HepG2 (cell line): ENCODE measurements around the gene USP7. TPM values are rescaled to one million over a fixed set of nuclear protein-coding genes. Genes with fewer than 3 reads are reported as not detected.
"Not testable (repeated sequence)": the region's sequence is repeated elsewhere in the genome, so short reads cannot be mapped to it uniquely, and the experiment has no call there.

Experiments used
- ATAC-seq: fragments of 200-7000 bp; cut with Tn5 transposase; 3 replicates; pipeline ENCODE4 v1.9.1; 2020; ENCODE audit warnings: mild to moderate bottlenecking, moderate library complexity
- BruUV-seq: library from RNA; stranded (reverse); fragments of 400-500 nt; replicated peaks from 2 replicates; lab custom pipeline; 2021; lab: Mats Ljungman, UMichigan
- CTCF ChIA-PET: fragments of 300-600 bp; formaldehyde crosslinking; extraction: SDS; loops from one replicate; lab custom pipeline; 2021; ENCODE audit warnings: low total read pairs, inconsistent platforms, low intra/inter-chr PET ratio; lab: Yijun Ruan, JAX
- POLR2A ChIA-PET: fragments of 350-600 bp; sonication (Branson Sonifier 250); formaldehyde crosslinking; loops from one replicate; lab custom pipeline; 2020; ENCODE audit warnings: antibody characterized with exemption, inconsistent platforms; lab: Yijun Ruan, JAX
- DNase-seq: peaks from one replicate; pipeline ENCODE4 v3.0.0-alpha.2; 2015; ENCODE audit warnings: low spot score
- FAIRE-seq: peaks from 3 replicates; lab custom pipeline; 2011; peaks lifted over from hg19 to GRCh38; lab: Jason Lieb, UNC
- H2AFZ ChIP-seq: one replicate; pipeline ENCODE4 v1.6.1; 2011; ENCODE audit warnings: low read length, inconsistent platforms
- H3K27ac ChIP-seq: fragments of 300-600 bp; 3 replicates; pipeline ENCODE4 v1.8.0; 2011; ENCODE audit warnings: mixed run types, mild to moderate bottlenecking, mixed read lengths, low read length, inconsistent platforms; ENCODE audit not compliant: insufficient read depth; ENCODE audit errors: extremely low read length
- H3K27me3 ChIP-seq, 2 experiments: fragments of 200-600 bp in 1 of 2; 2 replicates in 1 of 2; 3 replicates in 1 of 2; pipeline versions ENCODE4 v1.6.0 to v1.8.0; 2011; ENCODE audit warnings: low read length in 2 of 2, mild to moderate bottlenecking in 2 of 2, moderate library complexity in 2 of 2, inconsistent platforms in 1 of 2; ENCODE audit not compliant: insufficient read depth in 2 of 2, control insufficient read depth in 1 of 2
- H3K36me3 ChIP-seq, 2 experiments: fragments of 200-600 bp in 1 of 2; replicated peaks in 1 of 2; 2 replicates in 1 of 2; 3 replicates in 1 of 2; pipeline versions ENCODE4 v1.5.1 to v1.8.0; 2011; ENCODE audit warnings: low read length in 2 of 2, inconsistent platforms in 1 of 2; ENCODE audit not compliant: insufficient read depth in 2 of 2, control insufficient read depth in 1 of 2
- H3K4me1 ChIP-seq: 2 replicates; pipeline ENCODE4 v1.5.1; 2012; ENCODE audit warnings: low read length, inconsistent platforms; ENCODE audit not compliant: insufficient read depth
- H3K4me2 ChIP-seq: 2 replicates; pipeline ENCODE4 v1.6.0; 2011; ENCODE audit warnings: low read depth, low read length, inconsistent platforms
- H3K4me3 ChIP-seq, 3 experiments: fragments of 200-600 bp in 1 of 3; sonication (generic), shearing (Covaris generic) in 1 of 3; replicated peaks in 1 of 3; 2 replicates each; pipeline ENCODE4 v1.5.1; 2011 to 2016; ENCODE audit warnings: low read length in 3 of 3, inconsistent platforms in 2 of 3, low read depth in 2 of 3, mild to moderate bottlenecking in 2 of 3, control low read depth in 1 of 3, mixed read lengths in 1 of 3; ENCODE audit not compliant: insufficient read depth in 1 of 3
- H3K79me2 ChIP-seq: one replicate; pipeline ENCODE4 v1.6.1; 2011; ENCODE audit warnings: low read length, inconsistent platforms; ENCODE audit not compliant: insufficient read depth
- H3K9ac ChIP-seq: 2 replicates; pipeline ENCODE4 v1.6.0; 2011; ENCODE audit warnings: mild to moderate bottlenecking, low read depth, low read length, inconsistent platforms; ENCODE audit not compliant: insufficient read depth
- H3K9me3 ChIP-seq: 2 replicates; pipeline ENCODE4 v1.5.1; 2012; ENCODE audit warnings: mild to moderate bottlenecking, low read length
- H4K20me1 ChIP-seq: 2 replicates; pipeline ENCODE4 v1.6.0; 2011; ENCODE audit warnings: inconsistent platforms, mild to moderate bottlenecking, low read length, moderate library complexity; ENCODE audit not compliant: insufficient read depth
- FOXK1 ChIP-seq: sonication (generic); formaldehyde crosslinking; IDR thresholded peaks from 2 replicates; pipeline ENCODE4 v1.4.0; 2020; ENCODE audit warnings: low read depth, missing genetic modification reagents, borderline replicate concordance
- NFIB ChIP-seq: sonication (generic); formaldehyde crosslinking; IDR thresholded peaks from 2 replicates; pipeline ENCODE4 v1.9.0; 2021; ENCODE audit warnings: missing genetic modification reagents, mild to moderate bottlenecking, borderline replicate concordance
- TRIM24 ChIP-seq: sonication (generic); formaldehyde crosslinking; IDR thresholded peaks from 2 replicates; pipeline ENCODE4 v1.8.0; 2022; ENCODE audit warnings: mild to moderate bottlenecking, missing genetic modification reagents
- ZMYM2 ChIP-seq: sonication (generic); formaldehyde crosslinking; IDR thresholded peaks from 2 replicates; pipeline ENCODE4 v1.8.0; 2022; ENCODE audit warnings: mild to moderate bottlenecking, missing genetic modification reagents
- ZNF350 ChIP-seq: sonication (generic); formaldehyde crosslinking; IDR thresholded peaks from 2 replicates; pipeline ENCODE4 v1.4.0; 2020; ENCODE audit warnings: mild to moderate bottlenecking, low read depth, missing genetic modification reagents, borderline replicate concordance
- ZNF430 ChIP-seq: sonication (generic); formaldehyde crosslinking; IDR thresholded peaks from 2 replicates; pipeline ENCODE4 v1.9.0; 2021; ENCODE audit warnings: mild to moderate bottlenecking, missing genetic modification reagents
- ZNF460 ChIP-seq: sonication (generic); formaldehyde crosslinking; IDR thresholded peaks from 2 replicates; pipeline ENCODE4 v1.5.1; 2020; ENCODE audit warnings: missing genetic modification reagents, mild to moderate bottlenecking, borderline replicate concordance
- ZNF770 ChIP-seq: sonication (generic); formaldehyde crosslinking; IDR thresholded peaks from 2 replicates; pipeline ENCODE4 v1.5.0; 2020; ENCODE audit warnings: mild to moderate bottlenecking, missing genetic modification reagents
- WGBS: methylation state at CpG from one replicate; pipeline ENCODE4 v1.1.6; 2017; ENCODE audit warnings: low lambda C conversion rate; 5-methylcytosine and 5-hydroxymethylcytosine counted together
- in situ Hi-C: cut with HindIII; loops from 2 replicates; pipeline ENCODE4 v1.10.0; 2017; ENCODE audit warnings: low pct_unique_long_range_greater_than_20kb; ENCODE audit not compliant: extremely low pct_ligation_motif_present
- intact Hi-C: fragments of 100-400 bp; cut with micrococcal nuclease; formaldehyde crosslinking; loops from one replicate; pipeline ENCODE4 v1.10.0; 2022; ENCODE audit not compliant: unreplicated experiment
- polyA plus RNA-seq, 8 experiments: library from polyadenylated mRNA; depleted of rRNA in 3 of 8; stranded (reverse) in 7 of 8; unstranded in 1 of 8; fragments of >200 nt; fragmentation: Illumina TruSeq in 4 of 8; extraction: Trizol in 4 of 8; gene quantifications; 2 replicates each; pipeline versions ENCODE4 v1.2.1 to v1.2.3, GENCODE V29; 2011 to 2016; ENCODE audit warnings: low read depth in 4 of 8, missing spikeins in 1 of 8, mixed read lengths in 1 of 8; ENCODE audit not compliant: insufficient read depth in 1 of 8
- total RNA-seq, 5 experiments: library from RNA; depleted of rRNA; stranded (reverse); fragments of >200 nt; fragmentation: Illumina TruSeq; extraction: Trizol; gene quantifications; 2 replicates each; pipeline ENCODE4 v1.2.3, GENCODE V29; 2016; ENCODE audit warnings: low read depth in 1 of 5
- TF ChIP-seq, protein P1 (sequence below): sonication (generic); formaldehyde crosslinking; IDR thresholded peaks from 2 replicates; pipeline ENCODE4 v1.4.0; 2020; ENCODE audit warnings: missing genetic modification reagents
- TF ChIP-seq, protein P2 (sequence below): sonication (generic); formaldehyde crosslinking; IDR thresholded peaks from 2 replicates; pipeline ENCODE4 v1.5.0; 2020; ENCODE audit warnings: mild to moderate bottlenecking, missing genetic modification reagents
- TF ChIP-seq, protein P3 (sequence below): sonication (generic); formaldehyde crosslinking; IDR thresholded peaks from 2 replicates; pipeline ENCODE4 v1.9.0; 2022; ENCODE audit warnings: missing genetic modification reagents, mild to moderate bottlenecking, borderline replicate concordance

USP7 gene
- total and polyA plus RNA-seq, 2 of the 13 experiments (the other 11 are each of a cell fraction or from before 2014, with no cell fraction given) = 52.5 to 173 TPM

DNA sequence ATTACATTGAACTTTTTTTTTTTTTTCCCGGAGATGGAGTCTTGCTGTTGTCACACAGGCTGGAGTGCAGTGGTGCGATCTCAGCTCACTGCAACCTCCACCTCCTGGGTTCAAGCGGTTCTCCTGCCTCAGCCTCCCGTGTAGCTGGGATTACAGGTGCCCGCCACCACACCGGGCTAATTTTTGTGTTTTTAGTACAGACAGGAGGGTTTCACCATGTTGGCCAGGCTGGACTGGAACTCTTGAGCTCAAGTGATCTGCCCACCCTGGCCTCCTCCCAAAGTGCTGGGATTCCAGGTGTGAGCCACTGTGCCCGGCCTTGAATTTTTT, 89.9 kb downstream of the USP7 start:
- ChIA-PET CTCF (interaction anchor here (0.6 to 1.2 kb wide), 3 partner anchors 10 to 239 kb away, joined by 3 to 7 read pairs (median 4); no protein-coding TSS in a partner anchor), POLR2A (interaction anchor here (1.8 to 4.9 kb wide), 4 partner anchors 10 to 217 kb away, joined by 5 to 55 read pairs (median 7); partner anchors contain the start of gene HAPSTR1)
- H3K4me3 ChIP-seq, in situ Hi-C loops, H3K79me2 ChIP-seq, H3K27ac ChIP-seq, H3K27me3 ChIP-seq, H3K9me3 ChIP-seq, ATAC-seq, intact Hi-C loops, H3K36me3 ChIP-seq, H3K9ac ChIP-seq, H4K20me1 ChIP-seq, H3K4me2 ChIP-seq, FAIRE-seq, BruUV-seq, DNase-seq, H2AFZ ChIP-seq: not testable (repeated sequence)
- H3K4me1 ChIP-seq = peaks cover 75% of the 10 kb centered on the region
- WGBS = 56% methylated on average over 7 of the region's 7 CpGs
- TF ChIP-seq, protein P1, sequence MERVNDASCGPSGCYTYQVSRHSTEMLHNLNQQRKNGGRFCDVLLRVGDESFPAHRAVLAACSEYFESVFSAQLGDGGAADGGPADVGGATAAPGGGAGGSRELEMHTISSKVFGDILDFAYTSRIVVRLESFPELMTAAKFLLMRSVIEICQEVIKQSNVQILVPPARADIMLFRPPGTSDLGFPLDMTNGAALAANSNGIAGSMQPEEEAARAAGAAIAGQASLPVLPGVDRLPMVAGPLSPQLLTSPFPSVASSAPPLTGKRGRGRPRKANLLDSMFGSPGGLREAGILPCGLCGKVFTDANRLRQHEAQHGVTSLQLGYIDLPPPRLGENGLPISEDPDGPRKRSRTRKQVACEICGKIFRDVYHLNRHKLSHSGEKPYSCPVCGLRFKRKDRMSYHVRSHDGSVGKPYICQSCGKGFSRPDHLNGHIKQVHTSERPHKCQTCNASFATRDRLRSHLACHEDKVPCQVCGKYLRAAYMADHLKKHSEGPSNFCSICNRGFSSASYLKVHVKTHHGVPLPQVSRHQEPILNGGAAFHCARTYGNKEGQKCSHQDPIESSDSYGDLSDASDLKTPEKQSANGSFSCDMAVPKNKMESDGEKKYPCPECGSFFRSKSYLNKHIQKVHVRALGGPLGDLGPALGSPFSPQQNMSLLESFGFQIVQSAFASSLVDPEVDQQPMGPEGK (CRISPR knock-in tag) = 0 out of 2 replicates have a peak, but pooled peaks have one; percentile 6
- peak; percentile 75 for TF ChIP-seq ZNF460 (CRISPR knock-in tag)
- peak; percentile 34; the same call in 1 of the 2 replicates for TF ChIP-seq ZNF350
- 0 out of 2 replicates have a peak, but pooled peaks have one; percentile 16 for TF ChIP-seq NFIB (CRISPR knock-in tag)
- TF ChIP-seq, protein P2, sequence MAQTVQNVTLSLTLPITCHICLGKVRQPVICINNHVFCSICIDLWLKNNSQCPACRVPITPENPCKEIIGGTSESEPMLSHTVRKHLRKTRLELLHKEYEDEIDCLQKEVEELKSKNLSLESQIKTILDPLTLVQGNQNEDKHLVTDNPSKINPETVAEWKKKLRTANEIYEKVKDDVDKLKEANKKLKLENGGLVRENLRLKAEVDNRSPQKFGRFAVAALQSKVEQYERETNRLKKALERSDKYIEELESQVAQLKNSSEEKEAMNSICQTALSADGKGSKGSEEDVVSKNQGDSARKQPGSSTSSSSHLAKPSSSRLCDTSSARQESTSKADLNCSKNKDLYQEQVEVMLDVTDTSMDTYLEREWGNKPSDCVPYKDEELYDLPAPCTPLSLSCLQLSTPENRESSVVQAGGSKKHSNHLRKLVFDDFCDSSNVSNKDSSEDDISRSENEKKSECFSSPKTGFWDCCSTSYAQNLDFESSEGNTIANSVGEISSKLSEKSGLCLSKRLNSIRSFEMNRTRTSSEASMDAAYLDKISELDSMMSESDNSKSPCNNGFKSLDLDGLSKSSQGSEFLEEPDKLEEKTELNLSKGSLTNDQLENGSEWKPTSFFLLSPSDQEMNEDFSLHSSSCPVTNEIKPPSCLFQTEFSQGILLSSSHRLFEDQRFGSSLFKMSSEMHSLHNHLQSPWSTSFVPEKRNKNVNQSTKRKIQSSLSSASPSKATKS (CRISPR knock-in tag) = 0 out of 2 replicates have a peak, but pooled peaks have one; percentile 30
- TF ChIP-seq, protein P3, sequence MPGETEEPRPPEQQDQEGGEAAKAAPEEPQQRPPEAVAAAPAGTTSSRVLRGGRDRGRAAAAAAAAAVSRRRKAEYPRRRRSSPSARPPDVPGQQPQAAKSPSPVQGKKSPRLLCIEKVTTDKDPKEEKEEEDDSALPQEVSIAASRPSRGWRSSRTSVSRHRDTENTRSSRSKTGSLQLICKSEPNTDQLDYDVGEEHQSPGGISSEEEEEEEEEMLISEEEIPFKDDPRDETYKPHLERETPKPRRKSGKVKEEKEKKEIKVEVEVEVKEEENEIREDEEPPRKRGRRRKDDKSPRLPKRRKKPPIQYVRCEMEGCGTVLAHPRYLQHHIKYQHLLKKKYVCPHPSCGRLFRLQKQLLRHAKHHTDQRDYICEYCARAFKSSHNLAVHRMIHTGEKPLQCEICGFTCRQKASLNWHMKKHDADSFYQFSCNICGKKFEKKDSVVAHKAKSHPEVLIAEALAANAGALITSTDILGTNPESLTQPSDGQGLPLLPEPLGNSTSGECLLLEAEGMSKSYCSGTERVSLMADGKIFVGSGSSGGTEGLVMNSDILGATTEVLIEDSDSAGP (CRISPR knock-in tag) = peak; percentile 22; the same call in 1 of the 2 replicates
- TF ChIP-seq TRIM24 (CRISPR knock-in tag) = 0 out of 2 replicates have a peak, but pooled peaks have one; percentile 11
- 0 out of 2 replicates have a peak, but pooled peaks have one; percentile 13 for TF ChIP-seq FOXK1 (CRISPR knock-in tag)
- 0 out of 2 replicates have a peak, but pooled peaks have one; percentile 35 for TF ChIP-seq ZMYM2
- 0 out of 2 replicates have a peak, but pooled peaks have one; percentile 29 for TF ChIP-seq ZNF430 (CRISPR knock-in tag)
- TF ChIP-seq ZNF770 (CRISPR knock-in tag) = peak; percentile 77
